HG02798 (cell line): ENCODE data around the gene LGALS1.
A peak's percentile ranks its signal among the peaks of the same experiment; 100 is the strongest.

ENCODE experiments used
- ATAC-seq: cut with Tn5 transposase; IDR thresholded peaks from one replicate; pipeline ENCODE4 v1.9.1; 2021; ENCODE audit warnings: mild to moderate bottlenecking; ENCODE audit not compliant: unreplicated experiment, poor library complexity

LGALS1 gene

DNA sequence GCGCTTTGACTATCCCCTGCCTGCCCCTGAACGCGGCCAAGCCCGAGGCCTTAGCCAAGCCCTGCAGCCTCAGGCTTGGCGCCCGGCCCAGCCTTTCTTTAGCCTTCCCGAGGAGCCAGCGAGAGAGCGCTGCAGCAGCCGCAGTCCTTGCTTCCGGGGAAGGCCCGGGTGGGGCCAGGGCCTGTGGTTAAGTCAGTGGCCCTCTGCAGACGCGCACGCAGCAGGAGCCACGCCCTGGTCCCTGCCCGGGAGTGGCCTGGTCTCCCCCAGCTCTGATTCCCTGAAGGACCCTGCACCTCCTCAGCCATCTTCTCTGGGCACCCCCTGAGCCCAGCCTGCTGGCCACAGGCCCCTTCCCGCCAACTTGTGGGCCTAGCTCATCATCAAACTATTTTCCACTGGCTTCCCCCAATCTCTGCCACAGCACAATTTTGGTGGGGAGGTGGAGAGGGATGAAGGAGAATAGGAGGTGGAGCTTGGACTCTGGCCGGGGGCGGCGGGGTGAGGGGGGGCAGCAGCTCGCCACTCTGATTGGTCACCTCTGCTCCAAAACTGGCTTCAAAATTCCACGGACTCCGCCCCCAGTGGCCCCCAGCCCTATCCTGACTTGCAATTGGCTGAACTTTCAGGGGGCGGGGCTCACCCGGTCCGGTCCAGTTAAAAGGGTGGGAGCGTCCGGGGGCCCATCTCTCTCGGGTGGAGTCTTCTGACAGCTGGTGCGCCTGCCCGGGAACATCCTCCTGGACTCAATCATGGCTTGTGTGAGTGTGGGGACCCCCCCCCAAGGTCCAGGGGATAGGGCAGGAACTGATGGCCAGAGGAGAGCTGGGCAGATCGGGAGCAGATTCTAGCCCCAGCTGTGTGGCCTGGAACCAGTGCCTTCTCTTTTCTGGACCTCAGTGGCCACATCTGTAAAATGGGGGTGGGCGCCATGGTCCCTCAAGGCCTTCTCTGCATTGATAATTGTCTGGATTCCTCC, at the start of gene LGALS1:
TSS of gene LGALS1 (plus strand) at position 686 of the 979 bp plus-strand sequence. CDS start at position 753, 67 bp downstream.
- peak; percentile 49 for ATAC-seq

DNA sequence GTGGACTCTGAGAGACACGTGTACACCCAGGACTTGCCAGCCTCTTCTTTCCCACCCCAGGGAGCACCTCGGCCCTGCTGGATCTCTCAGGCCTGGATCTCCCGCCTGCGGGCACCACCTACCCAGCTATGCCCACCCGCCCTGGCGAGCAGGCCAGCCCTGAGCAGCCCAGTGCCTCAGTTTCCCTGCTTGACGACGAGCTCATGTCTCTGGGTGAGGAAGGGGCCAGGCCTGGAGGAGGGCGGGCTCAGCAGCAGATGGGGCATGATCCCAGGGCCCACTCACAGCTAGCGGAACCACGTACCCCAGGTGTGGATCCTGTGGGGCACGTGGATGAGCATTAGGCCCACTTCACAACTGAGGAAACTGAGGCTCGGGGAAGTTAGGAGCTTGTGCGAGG, 49.7 kb upstream of the LGALS1 start:
- ATAC-seq: no peak

DNA sequence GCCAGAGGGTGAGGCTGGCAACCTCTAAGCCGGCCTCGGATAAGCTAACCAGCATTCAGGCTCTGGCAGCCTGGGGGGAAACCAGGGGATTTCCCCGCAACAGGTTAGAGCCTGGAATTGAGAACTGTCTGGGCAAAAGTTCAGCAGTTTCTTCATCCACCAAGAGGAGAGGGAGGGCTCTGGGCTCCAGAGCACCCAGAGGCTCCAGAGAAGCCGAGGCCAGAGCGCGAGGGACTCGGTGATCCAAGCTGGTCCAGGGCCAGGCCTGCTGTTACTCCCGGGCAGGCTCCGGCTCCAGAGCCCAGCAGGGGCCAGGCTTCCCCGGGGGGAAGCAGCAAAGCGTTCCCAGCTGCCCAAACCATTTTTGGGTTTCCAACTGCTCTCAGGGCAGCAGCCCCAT, 49.3 kb upstream of the LGALS1 start:
- no peak for ATAC-seq

DNA sequence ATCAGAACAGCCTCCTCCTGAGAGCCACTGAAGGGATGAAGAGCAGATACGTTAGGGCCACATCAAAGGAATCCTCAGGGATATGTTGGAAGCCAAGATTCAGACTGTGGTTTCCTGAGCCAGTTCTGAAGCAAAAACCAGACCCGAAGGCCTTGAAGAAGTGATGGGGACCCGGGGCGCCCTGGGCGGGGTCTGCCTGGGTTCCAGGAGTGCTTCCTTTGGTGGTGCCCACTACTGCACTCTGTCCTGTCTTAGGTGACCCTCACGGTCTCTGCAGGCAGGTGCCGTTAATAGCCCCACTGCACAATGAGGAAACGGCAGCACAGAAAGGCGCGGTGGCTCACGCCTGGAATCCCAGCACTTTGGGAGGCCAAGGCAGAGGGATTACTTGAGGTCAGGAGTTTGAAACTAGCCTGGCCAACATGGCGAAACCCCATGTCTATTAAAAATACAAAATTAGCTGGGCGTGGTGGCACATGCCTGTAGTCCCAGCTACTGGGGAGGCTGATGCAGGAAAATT, 48.8 kb upstream of the LGALS1 start:
- no peak for ATAC-seq

DNA sequence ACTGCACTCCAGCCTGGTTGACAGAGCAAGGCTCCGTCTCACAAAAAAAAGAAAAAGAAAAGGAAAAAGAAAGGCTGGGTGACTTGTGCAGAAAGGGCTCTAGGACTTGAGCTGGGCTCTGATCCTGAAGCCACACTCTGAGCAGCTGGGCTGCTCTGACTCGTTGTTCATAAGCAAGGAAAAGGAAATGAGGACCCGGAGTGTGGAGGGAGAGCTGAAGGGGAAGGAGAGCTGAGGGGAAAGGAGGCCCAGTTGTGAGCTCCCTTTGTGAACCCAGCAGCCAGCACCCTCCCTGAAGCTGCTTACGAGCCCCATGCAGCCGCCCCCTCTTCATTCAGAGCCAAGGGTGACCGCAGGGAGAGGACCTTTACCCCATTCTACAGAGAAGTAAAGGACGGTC, 48.3 kb upstream of the LGALS1 start:
- no peak for ATAC-seq

DNA sequence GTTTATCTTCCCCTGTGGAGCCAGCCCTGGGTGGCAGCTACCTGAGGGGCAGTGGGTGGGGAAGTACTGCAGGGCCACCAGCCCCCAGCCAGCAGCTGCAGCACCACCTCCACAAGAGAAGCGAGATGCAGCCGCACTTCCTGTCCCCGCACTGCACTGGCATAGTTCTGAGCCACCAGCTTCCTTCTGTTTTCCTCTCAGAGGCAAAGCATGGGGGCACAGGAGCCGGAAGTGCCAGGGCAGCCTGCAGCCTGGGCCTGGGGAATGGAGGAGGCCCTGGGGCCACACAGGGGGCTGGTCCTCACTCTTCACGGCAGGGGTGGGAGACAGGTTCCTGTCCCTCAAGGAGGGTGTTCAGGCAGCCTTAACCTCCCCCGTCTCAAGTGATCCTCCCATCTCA, 47.9 kb upstream of the LGALS1 start:
- ATAC-seq: no peak

DNA sequence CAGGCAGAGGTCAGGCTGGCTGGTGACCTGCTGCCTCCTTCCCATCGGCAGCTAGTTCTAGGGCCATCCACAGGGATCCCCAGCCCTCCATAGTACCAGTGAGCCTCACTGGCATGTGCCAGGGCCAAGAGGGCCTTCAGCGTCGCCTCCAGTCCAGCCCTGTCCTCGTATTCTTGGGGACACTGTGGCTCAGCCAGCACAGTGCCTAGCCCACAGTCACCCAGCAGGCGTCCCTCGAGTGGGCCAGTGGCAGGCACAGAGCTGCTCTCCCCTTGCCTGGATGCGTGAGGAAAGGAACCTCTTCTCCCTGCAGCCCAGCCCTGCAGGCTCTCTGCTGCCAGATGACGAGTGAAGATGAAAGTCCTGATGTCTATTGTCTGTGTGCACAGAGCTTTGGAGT, 46.6 kb upstream of the LGALS1 start:
- no peak for ATAC-seq

DNA sequence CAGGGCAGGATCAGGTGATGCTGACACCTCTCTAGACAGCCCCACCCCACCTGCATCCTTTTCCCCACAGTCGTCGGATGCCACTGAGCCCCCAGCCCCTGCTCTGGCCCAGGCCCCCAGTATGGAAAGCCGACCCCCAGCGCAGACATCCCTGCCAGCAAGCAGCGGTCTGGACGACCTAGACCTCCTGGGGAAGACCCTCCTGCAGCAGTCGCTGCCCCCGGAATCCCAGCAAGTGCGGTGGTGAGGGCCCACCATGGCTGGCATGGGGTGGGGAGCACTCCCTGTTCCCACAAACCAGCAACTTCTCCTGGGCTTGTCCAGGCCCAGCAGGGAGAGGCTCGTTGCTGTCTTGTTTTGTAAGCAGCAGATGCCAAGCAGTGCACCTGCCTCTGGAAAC, 45.5 kb upstream of the LGALS1 start:
- no peak for ATAC-seq

DNA sequence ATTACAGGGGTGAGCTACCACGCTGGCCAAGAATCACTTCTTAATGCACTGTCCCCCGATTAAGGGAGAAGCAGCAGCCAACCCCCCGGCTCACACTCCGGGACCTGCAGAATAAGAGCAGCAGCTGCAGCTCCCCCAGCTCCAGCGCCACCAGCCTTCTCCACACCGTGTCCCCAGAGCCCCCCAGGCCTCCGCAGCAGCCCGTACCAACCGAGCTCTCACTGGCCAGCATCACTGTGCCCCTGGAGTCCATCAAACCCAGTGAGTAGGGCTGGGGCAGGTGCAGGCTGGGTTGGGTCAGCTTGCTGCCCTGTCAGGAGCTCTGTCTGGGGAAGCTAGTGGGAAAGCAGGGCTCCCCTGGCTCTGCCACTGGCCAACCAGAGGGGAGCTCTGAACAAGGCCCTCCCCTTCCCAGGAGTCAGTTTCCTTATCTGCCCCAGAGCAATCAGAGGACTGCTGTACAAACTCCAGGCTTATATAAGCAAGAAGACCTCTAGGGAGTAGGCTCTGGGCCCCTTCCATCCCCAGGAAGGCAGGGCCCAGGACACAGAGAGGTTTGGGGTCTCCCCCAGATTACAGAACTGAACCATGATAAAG, 44.5 kb upstream of the LGALS1 start:
- no peak for ATAC-seq

DNA sequence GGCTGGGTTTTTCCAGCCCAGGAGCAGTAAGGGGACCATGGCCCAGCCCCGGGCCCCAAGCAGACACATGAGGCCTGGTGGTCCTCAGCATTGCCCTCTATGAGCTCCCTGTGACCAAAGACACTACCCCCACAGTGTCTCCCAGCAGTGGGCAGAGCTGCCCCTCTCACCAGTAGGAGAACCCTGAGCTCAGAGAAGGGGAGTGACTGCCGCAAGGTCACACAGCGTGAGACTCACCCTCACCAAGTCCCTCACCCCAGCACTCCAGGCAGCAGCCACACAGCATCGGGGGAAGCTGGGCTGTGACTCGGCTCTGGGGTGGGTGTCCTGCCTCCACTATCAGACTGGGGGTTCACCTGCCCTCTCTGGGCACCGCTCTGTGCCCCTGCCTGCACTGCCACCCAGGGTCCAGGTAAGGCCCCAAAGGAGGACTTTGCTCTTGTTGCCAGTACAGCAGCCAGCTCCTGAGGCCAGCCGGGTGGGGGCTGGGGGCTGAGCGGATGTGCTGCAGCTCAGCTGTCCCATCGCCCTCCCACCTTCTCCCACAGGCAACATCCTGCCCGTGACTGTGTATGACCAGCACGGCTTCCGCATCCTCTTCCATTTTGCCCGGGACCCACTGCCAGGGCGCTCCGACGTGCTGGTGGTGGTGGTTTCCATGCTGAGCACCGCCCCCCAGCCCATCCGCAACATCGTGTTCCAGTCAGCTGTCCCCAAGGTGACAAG, 43.8 kb upstream of the LGALS1 start:
- ATAC-seq: no peak

DNA sequence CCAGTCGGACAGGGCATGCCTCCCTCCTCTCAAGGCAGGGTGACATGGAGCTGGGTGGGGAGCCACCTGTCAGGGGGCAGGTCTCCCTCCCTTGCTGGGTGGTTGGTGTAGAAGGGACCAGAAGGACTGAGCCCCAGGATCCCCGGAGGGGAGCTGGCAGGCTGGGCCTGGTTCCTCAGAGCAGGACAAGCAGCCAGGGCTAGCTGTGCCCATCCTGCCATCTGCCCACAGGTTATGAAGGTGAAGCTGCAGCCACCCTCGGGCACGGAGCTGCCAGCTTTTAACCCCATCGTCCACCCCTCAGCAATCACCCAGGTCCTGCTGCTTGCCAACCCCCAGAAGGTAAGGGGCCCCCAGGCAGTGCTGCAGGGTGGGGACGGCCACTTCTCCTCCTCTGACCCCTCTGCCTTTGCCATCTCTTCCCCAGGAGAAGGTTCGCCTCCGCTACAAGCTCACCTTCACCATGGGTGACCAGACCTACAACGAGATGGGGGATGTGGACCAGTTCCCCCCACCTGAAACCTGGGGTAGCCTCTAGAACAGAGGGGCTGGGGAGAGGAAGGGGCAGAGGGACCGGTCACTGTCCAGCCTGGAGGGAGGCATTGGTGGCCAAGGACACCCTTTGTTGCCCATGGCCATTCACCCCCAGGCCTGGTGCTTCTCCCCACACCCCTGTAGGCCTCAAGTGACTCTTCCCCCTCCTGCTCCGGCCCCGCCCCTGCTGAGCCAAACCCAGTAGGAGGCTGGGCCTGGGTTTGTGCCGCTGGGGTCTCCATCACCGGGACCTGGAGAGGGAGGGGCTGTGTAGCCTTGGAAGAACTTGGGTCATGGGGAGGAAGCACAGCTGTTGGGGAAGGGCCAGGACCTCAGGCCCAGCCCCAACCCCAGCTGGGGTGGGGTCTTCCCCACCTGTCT, 43.0 kb upstream of the LGALS1 start:
- ATAC-seq: no peak

DNA sequence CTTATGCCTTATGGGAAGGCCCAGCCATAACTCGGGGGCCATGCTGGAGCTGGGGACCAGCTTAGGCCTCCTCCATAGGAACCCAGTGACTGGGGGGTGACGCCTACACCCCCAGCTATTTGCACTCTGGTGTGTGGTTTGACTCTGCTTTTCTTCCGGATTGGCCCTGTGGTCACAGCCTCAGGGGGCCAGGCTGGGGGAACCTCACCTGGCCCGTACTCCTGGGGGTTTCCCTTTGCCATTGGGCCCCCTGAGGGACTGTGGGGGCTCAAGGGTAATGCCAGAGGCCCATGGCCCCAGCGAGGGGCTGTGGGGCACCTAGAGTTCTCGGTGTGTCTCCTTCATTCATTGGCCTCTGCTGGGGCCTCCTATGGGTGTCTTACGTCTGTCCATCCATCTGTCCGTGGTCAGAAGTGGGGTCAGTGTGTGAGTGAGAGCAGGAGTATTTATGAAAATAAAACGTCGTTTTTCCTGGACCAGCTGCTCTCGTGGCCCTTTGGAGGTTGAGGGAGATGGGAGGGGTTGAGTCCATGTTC, 42.3 kb upstream of the LGALS1 start:
- ATAC-seq: peak; percentile 64

DNA sequence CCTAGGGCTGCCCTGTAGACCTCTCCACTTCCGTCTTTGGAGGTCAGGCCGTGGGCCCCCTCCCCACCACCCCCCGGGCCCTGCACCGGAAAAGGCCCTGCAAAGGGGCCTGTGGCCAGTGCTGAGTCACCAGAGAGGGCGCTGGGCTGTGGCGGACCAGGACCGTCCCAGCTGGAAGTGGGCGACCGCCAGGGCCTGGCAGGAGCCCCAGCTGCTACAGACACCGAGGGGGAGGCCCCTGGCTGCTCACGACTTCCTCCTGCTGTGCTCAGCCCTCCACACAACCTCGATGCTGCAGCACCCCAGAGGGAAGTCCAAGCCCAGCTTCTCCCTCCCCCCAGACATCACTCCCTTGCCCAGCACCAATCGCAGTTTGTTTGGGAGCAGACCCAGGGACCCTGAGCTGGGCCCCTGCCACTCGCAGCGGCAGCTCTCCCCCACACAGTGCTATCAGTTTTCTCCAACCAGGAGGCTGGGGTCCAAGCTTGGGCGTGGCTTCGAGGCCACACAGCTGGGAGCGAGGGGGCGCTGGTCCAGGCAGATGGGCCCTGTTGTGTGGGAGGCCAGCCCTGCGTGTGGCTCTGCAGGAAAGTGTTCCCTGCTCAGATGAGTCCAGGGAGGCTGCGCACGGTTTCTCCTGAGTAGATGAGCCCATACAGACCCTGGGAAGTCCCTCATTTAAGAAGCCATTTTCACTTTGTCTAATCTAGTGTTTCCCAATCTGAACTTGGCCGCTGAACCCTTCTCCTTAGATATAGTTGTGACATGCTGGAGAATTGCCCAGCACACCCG, 41.6 kb upstream of the LGALS1 start:
- ATAC-seq: peak; percentile 56

DNA sequence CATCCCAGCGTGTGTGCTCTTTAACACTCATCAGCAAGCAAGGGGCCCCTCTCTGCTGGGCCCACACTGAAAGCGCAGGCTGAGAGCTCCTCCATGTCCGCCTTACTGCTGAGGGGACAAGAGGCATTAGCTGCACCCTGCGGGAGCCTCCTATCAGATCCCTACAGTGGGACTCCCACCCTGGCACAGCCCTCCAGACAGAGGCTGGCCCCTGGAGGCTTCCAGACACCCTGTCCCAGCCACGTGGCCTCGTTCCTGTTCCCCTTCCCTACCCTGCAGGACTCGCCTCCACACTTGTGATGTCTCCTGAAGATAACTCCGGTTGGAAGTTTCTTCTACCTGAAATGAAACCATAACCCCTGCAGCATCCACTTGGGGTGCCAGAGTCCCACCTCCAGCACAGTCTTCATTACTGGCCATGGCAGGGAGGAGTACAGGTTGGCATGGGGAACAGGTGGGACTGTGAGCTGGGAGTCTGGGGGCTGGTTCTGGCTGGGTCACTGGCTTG, 41.0 kb upstream of the LGALS1 start:
- ATAC-seq: no peak

DNA sequence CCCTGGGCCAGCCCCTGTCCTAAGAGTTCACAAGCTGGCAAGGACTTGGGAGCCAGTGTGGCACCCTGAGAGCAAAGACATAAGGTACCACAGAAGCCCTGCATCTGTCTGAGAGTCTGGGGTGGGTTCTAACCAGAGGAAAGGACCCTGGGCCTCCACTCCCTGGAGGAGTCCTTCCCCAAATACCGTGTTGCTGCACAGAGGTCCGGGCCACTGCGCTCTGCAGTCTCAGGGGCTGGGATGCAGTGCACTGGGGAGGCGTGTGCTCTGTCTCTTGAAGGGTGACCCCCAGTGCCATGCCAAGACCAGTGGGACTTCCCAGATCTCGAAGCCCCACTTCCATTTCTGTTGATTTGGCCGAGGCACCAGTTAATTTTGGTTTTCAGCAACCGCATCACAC, 40.3 kb upstream of the LGALS1 start:
- ATAC-seq: no peak

DNA sequence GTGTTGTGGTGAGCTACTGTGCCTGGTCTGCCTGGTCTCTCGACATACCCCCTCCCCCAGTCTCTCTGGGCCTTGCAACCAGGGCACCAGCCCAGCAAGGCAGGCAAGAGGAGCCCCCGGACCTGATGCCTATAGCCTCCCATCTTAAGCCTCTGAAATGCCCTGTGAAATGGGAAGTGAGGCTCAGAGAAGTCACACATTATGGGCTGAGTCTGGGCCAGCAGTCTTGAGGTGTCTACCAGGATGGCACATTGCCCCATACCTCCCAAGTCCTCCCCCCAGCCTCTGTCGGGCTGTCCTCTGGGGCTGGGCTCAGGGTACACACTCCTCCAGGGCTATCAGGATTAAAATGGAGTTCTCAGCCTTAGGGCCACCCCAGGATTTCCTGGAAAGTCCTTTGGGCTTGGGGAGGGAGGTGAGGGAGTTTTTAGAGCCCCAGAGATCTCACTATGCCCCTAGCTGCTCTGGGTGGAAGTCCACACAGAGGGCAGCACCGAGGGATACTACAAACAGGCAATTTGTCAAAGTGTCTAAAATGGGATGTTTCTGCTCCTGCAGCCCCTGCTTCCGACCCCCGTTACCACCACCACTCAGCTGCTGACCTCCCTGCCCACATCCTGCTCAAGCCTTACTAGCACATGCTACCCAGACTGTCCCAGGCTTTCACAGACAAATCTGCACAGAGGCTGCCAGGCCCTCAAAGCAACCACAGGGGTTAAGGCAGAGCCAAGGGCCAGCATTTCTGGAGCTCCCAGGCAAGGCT, 39.1 kb upstream of the LGALS1 start:
- no peak for ATAC-seq

DNA sequence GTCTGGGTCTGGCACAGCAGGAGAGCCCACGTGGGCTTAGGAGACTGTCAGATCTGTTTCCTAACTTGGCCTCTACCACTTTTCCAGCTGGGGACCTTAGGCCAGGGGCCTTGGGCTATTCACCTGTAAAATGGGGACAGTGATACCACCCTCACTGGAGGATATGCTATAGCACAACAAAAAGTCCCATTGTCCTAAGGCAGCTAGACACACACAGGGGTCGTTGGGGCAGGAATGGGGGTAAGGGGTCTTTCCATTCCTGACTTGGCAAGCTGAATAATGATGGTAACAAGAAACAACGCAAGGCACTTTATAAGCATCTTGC, 38.5 kb upstream of the LGALS1 start:
- ATAC-seq: no peak
